ENCODE measurements around the gene C4B.

C4B gene

GRCh38 chr6:32084780-32085179 lies 70.2 kb downstream of the C4B start:
- no peak for ATAC-seq
